ENCODE results near the gene KCNK18.

The KCNK18 gene

GRCh38 chr10:117254338-117254737, 57.0 kb downstream of the KCNK18 start:
- no peak for TF ChIP-seq ZNF8 (CRISPR knock-in tag; IDR thresholded peaks at IDR 0.05)
- no peak for TF ChIP-seq ZNF70 (CRISPR knock-in tag; IDR thresholded peaks at IDR 0.05)
- TF ChIP-seq ARNTL (CRISPR knock-in tag; IDR thresholded peaks at IDR 0.05; ENCODE audit: borderline replicate concordance, low read depth), result no peak
- TF ChIP-seq PPARA (CRISPR knock-in tag; IDR thresholded peaks at IDR 0.05; ENCODE audit: borderline replicate concordance), result no peak
- TF ChIP-seq ZFP3 (CRISPR knock-in tag; IDR thresholded peaks at IDR 0.05), result no peak
- TF ChIP-seq RARB (CRISPR knock-in tag; IDR thresholded peaks at IDR 0.05), result no peak
- no peak for ATAC-seq

- no peak for TF ChIP-seq ZC3H10 (CRISPR knock-in tag; IDR thresholded peaks at IDR 0.05)
- TF ChIP-seq ESRRG (CRISPR knock-in tag; IDR thresholded peaks at IDR 0.05), result no peak
- no peak for TF ChIP-seq ISL1 (CRISPR knock-in tag; IDR thresholded peaks at IDR 0.05)
- ATAC-seq, result no peak
Measured at GRCh38 chr10:117254774-117255735, 57.8 kb downstream of the KCNK18 start.

GRCh38 chr10:117255835-117256460, 58.7 kb downstream of the KCNK18 start:
- no peak for TF ChIP-seq POU6F1 (CRISPR knock-in tag; IDR thresholded peaks at IDR 0.05; ENCODE audit: borderline replicate concordance, low read depth)
- no peak for TF ChIP-seq ARNTL (CRISPR knock-in tag; IDR thresholded peaks at IDR 0.05; ENCODE audit: borderline replicate concordance, low read depth)
- TF ChIP-seq ISL1 (CRISPR knock-in tag; IDR thresholded peaks at IDR 0.05), result no peak
- no peak for TF ChIP-seq ZC3H10 (CRISPR knock-in tag; IDR thresholded peaks at IDR 0.05)
- no peak for TF ChIP-seq ZNF70 (CRISPR knock-in tag; IDR thresholded peaks at IDR 0.05)
- no peak for TF ChIP-seq TOX (CRISPR knock-in tag; IDR thresholded peaks at IDR 0.05; ENCODE audit: borderline replicate concordance)
- TF ChIP-seq ZFP3 (CRISPR knock-in tag; IDR thresholded peaks at IDR 0.05), result no peak
- no peak for TF ChIP-seq CSRNP3 (CRISPR knock-in tag; IDR thresholded peaks at IDR 0.05)
- no peak for TF ChIP-seq SNAI2 (CRISPR knock-in tag; IDR thresholded peaks at IDR 0.05)
- no peak for ATAC-seq

- TF ChIP-seq TCF4 (CRISPR knock-in tag; IDR thresholded peaks at IDR 0.05; ENCODE audit: borderline replicate concordance) (no peak), ZFP3 (CRISPR knock-in tag; IDR thresholded peaks at IDR 0.05) (no peak), BACH2 (CRISPR knock-in tag; IDR thresholded peaks at IDR 0.05; ENCODE audit: borderline replicate concordance) (no peak), ARNTL (CRISPR knock-in tag; IDR thresholded peaks at IDR 0.05; ENCODE audit: borderline replicate concordance, low read depth) (no peak), CSDC2 (CRISPR knock-in tag; IDR thresholded peaks at IDR 0.05) (no peak), CSRNP3 (CRISPR knock-in tag; IDR thresholded peaks at IDR 0.05) (no peak), ZC3H10 (CRISPR knock-in tag; IDR thresholded peaks at IDR 0.05) (no peak), TSHZ2 (CRISPR knock-in tag; IDR thresholded peaks at IDR 0.05) (no peak), RARB (CRISPR knock-in tag; IDR thresholded peaks at IDR 0.05) (no peak), CREB5 (CRISPR knock-in tag; IDR thresholded peaks at IDR 0.05; ENCODE audit: low read depth) (no peak), POU6F1 (CRISPR knock-in tag; IDR thresholded peaks at IDR 0.05; ENCODE audit: borderline replicate concordance, low read depth) (no peak), TOX (CRISPR knock-in tag; IDR thresholded peaks at IDR 0.05; ENCODE audit: borderline replicate concordance) (no peak), ESRRG (CRISPR knock-in tag; IDR thresholded peaks at IDR 0.05) (no peak), PATZ1 (CRISPR knock-in tag; IDR thresholded peaks at IDR 0.05; ENCODE audit: borderline replicate concordance) (no peak), SNAI2 (CRISPR knock-in tag; IDR thresholded peaks at IDR 0.05) (no peak), GLIS3 (CRISPR knock-in tag; IDR thresholded peaks at IDR 0.05) (no peak)
- no peak for ATAC-seq
Measured at GRCh38 chr10:117256910-117257309, 59.6 kb downstream of the KCNK18 start.
